Measurements from ENCODE around the gene GAS2.
A peak's percentile ranks its signal among the peaks of the same experiment; 100 is the strongest.

The GAS2 gene

GRCh38 chr11:22674470-22675439 is 8.3 kb downstream of the GAS2 start:
- no peak for DNase-seq

GRCh38 chr11:22677153-22677903 is 10.9 kb downstream of the GAS2 start:
- DNase-seq, result no peak

DNA sequence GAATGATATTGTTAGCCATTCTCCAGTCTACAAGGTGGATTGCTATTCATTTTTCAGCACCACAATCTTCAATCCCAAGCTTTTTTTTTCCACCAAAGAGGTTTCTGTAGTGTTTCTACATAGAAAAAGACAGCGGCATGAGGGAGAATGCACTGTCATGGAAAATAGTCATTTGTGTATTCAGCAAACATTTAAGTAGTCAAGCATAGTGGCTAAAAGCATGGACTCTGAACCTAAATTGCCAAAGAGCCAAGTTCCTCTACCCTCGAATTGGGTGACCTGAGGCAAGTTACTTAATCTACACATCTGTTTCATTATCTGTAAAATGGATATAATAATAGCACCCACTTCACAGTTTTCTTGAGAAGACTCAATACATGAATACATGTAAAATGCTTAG is 14.2 kb downstream of the GAS2 start:
- no peak for DNase-seq

- no peak for DNase-seq
Observed at GRCh38 chr11:22681281-22681812, 14.9 kb downstream of the GAS2 start.

GRCh38 chr11:22684082-22684481 is 17.7 kb downstream of the GAS2 start:
- DNase-seq, result no peak

DNA sequence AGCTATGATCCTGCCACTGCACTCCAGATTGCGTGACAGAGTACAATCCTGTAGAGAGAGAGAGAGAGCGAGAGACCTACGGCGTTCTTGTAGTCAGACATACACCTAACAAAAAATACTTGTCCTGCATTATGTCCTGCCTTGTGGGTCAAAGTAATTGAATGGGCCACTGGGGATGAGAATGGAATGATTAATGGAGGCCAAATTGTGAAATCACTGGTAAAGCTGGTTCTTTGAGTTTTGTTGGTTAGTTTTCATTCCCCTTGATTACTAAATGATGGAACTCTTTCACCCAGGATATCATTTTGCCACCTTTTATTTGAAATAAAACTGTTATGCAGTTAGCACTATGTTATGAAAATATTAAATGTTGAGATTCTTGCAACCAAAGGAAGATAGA is 18.7 kb downstream of the GAS2 start:
- DNase-seq, result no peak

DNA sequence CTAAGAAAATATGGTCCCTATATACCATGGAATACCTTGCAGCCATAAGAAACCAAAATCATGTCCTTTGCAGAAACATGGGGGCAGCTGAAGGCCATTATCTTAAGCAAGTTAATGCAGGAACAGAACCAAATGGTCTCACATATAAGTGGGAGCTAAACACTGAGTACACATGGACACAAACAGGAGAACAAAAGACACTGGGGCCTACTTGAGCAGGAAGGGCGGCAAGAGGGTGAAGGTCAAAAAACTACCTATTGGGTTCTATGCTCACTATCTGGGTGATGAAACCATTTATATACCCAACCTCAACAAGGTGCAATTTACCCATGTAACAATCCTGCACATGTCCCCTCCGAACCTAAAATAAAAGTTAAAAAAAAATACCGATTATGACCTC is 22.5 kb downstream of the GAS2 start:
- no peak for DNase-seq

- no peak for DNase-seq
Observed at GRCh38 chr11:22690257-22690656, 23.8 kb downstream of the GAS2 start.

- no peak for DNase-seq
Observed at GRCh38 chr11:22690871-22691270, 24.5 kb downstream of the GAS2 start.

DNA sequence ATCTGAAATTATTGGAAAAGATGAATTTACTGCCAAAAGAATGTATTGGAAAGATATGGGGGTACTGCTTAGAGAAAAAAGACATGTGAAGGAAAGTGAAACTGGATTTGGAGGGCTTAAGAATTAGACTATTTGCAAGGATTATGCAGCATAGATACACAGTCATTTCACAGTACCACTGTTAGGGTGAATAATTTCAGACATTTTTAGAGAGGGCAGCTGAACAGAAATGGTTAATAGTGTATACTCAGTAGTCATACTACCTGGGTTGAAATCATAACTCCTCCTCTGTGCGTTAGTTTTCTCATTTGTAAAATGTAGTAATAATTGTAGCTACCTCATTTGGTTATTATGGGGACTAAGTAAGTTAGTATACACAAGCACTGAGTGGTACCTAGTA is 33.0 kb downstream of the GAS2 start:
- no peak for DNase-seq

DNA sequence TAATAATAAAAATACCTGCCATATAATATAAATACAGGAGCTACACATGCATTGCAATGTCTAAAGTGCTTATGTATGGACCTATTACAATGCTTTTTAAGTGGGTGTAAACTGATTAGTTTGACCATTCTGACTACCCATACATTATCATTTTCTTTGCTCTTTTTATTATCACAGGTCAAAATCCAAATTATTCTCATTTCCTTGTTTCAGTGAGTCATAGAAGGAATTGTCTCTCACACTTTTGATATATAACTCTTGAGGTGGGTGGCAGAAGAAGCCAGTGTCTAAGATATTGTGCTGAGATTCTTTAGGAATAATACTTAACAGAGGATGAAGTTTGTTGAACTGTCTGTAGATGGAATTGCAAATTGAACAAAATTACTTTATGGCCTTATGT is 35.6 kb downstream of the GAS2 start:
- DNase-seq, result no peak

GRCh38 chr11:22703040-22703439 is 36.6 kb downstream of the GAS2 start:
- DNase-seq, result peak; percentile 71

- peak; percentile 98 for DNase-seq
Observed at GRCh38 chr11:22703591-22703990, 37.2 kb downstream of the GAS2 start.

- DNase-seq, result no peak
Observed at GRCh38 chr11:22707119-22707899, 40.9 kb downstream of the GAS2 start.

GRCh38 chr11:22711071-22711770 is 44.8 kb downstream of the GAS2 start:
- no peak for DNase-seq

DNA sequence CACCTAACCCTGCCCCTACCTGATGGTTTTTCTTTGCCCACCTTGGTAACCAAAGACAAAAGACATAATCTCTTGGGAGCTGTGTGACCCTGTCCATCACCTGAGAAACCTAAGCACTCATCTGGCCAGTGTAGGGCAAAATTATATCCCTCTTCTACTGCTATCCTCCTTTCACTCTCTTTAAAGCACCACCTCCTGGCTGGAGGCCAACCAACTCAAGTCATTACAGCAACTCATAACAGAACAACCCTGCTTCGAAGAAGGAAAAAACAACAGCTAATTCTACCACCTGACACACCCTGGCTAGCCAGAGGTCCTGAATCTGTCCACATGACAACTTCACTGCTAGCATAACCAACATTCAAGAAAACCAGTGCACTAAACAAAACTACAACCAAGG is 45.5 kb downstream of the GAS2 start:
- no peak for DNase-seq

DNA sequence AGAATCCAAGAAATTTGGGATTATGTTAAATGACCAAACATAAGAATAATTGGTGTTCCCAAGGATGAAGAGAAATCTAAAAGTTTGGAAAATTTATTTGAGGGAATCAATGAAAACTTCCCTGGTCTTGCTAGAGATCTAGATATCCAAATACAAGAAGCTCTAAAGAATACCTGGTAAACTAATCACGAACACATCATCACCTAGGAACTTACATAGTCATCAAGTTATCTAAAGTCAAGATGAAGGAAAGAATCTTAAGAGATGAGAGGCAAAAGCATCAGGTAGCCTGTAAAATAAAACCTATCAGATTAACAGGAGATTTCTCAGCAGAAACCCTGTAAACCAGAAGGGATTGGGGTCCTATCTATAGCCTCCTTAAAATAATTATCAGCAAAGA is 46.9 kb downstream of the GAS2 start:
- DNase-seq, result no peak

GRCh38 chr11:22715971-22716370 is 49.6 kb downstream of the GAS2 start:
- DNase-seq, result no peak

DNA sequence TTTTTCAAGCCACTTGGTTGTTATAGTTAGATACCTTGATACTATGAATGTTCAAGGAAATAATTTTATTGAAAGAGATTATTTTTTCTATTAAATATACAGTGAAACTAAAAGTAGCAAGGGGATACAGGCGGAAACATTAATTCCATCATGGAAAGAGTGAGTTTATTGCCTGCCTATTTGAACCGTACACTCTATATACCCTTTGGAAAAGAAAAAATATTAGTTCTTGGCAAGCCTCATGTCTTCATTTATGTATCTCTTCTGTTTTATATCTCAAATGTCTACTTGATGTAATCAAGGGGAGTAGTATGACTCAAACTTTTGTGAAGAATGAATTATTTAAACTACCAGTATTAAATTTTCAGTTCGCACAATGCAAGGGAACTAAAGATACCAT is 54.0 kb downstream of the GAS2 start:
- DNase-seq, result no peak

DNA sequence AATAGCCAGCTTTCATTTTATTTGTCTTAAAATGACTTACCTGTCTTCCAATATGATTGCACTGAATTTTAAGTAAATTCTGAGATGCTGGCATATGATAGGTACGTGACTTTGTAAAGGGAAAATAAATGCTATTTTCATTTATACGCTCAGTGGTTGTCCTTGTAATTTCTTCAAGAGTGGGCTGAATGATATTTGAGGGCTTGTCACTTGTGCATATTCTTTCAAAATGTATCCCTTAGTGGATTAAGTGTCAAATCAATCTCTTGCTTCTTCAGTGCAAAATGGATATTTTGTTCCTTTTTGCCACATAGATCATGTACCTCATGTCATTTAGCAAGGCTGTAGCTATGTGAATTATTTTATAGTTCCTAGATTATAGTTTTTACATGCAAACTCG is 56.9 kb downstream of the GAS2 start:
- DNase-seq, result no peak

DNA sequence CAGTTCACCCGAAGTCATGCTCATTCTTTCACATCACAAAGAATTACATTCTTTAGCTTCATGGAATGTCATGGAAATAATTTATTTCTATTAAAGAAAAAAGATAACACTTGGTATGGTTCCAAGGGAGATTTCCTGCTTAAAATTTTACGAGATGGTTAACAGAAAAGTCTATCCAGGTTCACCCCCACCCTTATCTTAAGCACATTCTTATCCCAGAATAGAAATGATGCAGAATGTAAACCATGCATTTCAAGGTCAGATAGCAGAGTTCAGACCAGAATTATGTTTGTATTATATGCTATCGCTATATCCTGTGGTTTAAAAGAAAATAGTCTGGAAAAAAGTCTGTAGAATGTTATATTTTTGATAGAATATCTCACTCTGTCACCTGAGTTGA is 58.7 kb downstream of the GAS2 start:
- no peak for DNase-seq

GRCh38 chr11:22728600-22729389 is 62.4 kb downstream of the GAS2 start:
- no peak for DNase-seq

Measured in DMS79 (cell line).